GM18498 (cell line): ENCODE data around the gene OVAAL.

Experiments
- ATAC-seq: cut with Tn5 transposase; IDR thresholded peaks from one replicate; pipeline ENCODE4 v1.9.1; 2021; ENCODE audit warnings: mild to moderate bottlenecking, moderate library complexity; ENCODE audit not compliant: unreplicated experiment

Gene OVAAL

DNA sequence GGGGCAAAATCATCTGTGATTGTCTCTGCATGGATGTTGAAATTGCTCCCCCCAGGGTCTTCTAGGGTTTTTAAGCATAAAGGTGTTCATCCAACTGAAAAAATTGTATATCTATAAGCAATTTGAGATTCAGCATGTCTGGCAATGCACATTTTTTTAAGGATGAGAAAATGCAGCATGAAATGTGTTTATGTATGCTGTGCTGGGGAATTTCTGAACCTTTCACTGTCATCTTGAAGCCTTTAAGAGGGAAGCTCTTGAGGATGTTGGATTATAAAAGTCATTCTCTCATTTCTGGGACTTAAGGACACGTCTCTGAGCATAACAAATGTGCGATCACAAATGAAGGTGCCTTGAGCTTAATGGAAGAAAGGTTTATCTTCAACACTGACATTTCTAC, 9.4 kb downstream of the OVAAL start:
- ATAC-seq = no peak

DNA sequence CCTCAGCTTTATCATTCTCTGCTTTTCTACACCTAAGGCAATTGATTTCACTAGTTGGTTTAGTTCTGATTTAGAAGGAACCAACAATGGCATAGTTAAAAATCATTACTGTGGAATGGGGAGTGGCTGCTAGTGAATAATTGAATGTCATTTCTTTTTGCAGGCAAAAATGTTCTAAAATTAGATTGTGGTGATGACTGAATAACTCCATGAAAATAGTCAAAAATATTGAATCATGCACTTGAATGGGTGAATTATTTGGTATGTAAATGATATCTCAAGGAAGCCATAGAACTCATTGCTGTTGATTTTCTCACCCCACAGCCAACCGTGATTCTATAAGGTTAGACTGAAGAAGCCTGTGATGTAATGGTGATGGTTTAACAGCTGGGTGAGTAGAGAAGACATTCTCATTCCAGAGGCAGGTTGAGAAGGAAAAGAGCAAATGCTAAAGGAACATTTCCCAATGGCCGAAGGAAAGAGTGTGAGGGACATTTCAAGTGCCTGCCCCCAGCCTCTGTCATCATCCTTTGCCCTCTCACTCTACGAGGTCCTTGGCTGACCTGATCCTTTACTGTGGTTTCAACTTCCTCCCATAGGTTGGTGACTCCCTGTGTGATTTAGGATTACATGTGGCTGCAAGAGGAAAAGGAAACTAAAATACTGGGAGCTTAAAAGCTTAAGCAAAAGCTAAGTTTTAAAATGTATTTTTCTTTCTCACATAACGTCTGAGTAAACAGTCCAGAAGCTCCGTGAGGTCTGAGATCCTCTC, 12.5 kb downstream of the OVAAL start:
- ATAC-seq = no peak

- no peak for ATAC-seq
Measured at GRCh38 chr1:180571832-180572636, 13.3 kb downstream of the OVAAL start.

GRCh38 chr1:180572760-180573159, 14.0 kb downstream of the OVAAL start:
- ATAC-seq = no peak

- ATAC-seq = no peak
Measured at GRCh38 chr1:180574031-180574713, 15.4 kb downstream of the OVAAL start.

GRCh38 chr1:180577361-180577760, 18.6 kb downstream of the OVAAL start:
- no peak for ATAC-seq

GRCh38 chr1:180579961-180580611, 21.3 kb downstream of the OVAAL start:
- no peak for ATAC-seq

DNA sequence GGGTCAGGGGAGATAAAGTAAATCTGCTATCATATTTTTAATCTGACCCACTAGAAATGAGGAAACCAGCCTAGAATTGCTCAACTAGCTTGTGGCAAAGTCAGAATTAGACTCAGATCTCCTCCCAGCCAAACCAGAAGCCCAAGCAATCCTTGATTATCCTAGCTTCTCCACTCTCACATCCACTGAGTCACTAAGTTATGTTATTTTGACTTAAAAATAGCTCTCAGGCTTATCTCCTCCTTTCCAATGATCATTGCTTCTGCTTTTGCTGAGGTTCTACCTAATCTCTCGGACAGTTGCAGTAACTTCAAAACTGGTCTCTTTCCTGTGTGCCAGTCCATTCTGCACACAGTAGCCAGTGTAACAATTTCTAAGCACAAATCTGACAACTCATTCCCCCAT, 22.9 kb downstream of the OVAAL start:
- ATAC-seq = no peak

DNA sequence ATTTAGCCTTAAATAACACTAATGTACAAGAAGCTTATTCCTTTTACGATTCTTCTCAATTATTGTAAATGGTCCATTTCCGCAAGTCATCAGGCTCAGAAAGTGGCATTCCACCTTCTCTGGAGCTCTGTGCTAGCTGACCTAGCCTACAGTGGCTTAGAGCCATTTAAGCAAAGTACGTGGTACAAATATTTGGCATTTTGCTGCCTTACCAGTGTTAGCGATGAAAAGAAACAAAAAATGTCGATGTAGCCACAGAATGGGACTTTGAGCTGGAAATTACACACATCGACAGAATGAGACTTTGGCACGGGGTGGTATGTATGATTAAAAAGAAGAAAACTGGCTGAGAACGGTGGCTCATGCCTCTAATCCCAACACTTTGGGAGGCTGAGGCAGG, 26.1 kb downstream of the OVAAL start:
- no peak for ATAC-seq

DNA sequence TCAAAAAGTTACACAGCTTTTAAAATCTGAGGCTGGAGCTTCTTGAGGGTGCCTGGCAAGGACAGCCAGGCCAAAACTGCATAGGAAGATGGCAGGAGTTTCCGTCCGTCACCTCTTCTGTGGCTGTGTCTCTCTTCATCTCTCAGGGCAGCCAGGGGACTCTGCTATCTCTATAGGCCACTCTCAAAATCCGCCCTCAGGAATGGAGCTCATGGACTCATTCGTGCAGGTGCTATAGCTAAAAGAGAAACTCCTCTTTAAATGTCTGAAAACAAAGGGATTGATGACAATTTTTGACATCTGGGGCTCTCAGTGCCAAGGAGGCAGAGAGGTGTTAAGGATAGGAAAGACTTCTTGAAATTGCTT, 27.2 kb downstream of the OVAAL start:
- no peak for ATAC-seq

GRCh38 chr1:180586671-180587155, 27.9 kb downstream of the OVAAL start:
- ATAC-seq = no peak

DNA sequence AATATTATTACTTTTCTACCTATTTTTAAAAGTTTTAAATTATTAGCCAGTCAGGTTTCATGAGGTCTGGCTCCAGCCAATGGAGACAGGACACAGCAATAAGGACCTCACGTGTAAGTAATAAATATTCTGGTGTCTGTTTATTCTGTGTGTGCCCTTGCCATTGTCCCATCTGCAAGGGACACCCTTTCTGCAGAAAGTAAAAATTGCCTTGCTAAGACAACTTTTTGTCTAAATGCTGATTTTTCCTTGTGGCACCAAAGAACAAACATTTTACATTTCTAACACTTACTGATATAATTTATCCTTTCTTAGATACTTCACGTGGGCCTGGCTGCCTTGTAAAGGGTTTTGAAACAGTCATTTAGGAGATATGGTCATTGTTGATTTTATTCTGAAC, 29.4 kb downstream of the OVAAL start:
- ATAC-seq = no peak

- ATAC-seq = no peak
Measured at GRCh38 chr1:180590889-180591288, 32.1 kb downstream of the OVAAL start.

DNA sequence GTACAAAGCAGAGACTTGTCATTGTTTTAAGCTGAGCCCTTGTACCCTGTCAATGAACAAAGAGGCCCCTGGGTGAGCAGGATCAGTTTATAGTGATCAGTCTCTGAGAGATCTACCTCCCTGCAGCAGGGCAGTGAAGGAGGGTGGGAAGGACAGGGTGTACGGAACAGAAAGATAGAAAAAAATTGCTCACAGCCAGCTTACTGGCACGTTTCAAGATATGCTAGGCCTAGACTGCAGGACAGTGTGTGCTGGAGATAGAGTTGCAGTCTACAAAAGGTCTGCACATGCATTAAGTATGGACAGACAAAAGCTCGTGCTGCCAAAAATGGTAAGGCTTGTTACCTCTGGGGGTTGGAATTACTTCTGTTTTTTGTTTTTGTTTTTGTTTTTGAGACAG, 34.6 kb downstream of the OVAAL start:
- ATAC-seq = no peak

DNA sequence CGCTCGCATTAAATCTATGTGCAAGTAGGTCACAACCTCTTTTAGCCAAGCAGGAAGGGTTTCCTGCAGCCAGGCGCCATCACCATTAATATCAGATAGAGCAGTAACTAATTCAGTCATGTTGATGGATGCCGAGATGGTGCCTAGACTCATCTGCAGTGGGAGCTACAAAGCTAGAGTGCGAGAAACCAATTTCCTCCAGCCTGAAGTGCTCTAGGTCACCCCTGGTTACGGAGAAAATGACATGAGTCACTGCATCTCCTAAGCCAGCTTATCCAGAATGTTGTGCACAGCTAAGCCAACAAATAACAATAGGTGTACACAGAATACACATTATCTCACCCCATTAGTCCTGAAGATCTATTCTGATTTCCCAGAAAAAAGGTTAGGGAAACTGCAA, 36.0 kb downstream of the OVAAL start:
- no peak for ATAC-seq

DNA sequence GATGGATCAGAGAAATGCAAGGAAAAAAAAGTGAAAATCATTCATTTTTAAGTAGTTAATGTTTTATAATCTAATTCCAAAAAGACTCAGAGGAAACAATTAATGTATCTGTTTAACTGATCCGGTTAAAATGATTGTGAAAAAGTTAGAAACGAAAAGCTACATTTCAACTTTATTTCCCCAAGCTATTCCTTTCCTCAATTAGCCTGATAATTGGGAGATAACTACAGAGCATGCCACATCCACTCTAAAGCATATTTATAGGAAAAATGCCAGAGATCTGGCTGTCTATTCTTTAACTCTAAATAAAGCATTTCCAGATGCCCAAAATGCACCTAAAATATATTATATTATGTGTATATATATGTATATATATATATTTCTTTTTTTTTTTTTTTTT, 37.2 kb downstream of the OVAAL start:
- no peak for ATAC-seq

GRCh38 chr1:180597520-180597919, 38.8 kb downstream of the OVAAL start:
- no peak for ATAC-seq

- ATAC-seq = no peak
Measured at GRCh38 chr1:180598333-180598974, 39.7 kb downstream of the OVAAL start.

- ATAC-seq = no peak
Measured at GRCh38 chr1:180600343-180600742, 41.6 kb downstream of the OVAAL start.

- ATAC-seq = no peak
Measured at GRCh38 chr1:180601512-180601911, 42.7 kb downstream of the OVAAL start.
